GM18951 (cell line): Measurements from ENCODE around the gene GTPBP1.

Experiments
- POLR2A ChIP-seq: IDR thresholded peaks from 4 replicates; pipeline ENCODE4 v1.6.1; 2011; ENCODE audit warnings: mild to moderate bottlenecking; ENCODE audit not compliant: insufficient read length, insufficient read depth; ENCODE audit errors: extremely low read depth
- in situ Hi-C: fragments of 300-500 bp; cut with MboI; formaldehyde crosslinking; loops from one replicate; pipeline ENCODE4 v1.12.0; 2022; ENCODE audit warnings: low sequenced_read_pairs, mixed read lengths, inconsistent platforms; ENCODE audit not compliant: unreplicated experiment

The GTPBP1 gene

DNA sequence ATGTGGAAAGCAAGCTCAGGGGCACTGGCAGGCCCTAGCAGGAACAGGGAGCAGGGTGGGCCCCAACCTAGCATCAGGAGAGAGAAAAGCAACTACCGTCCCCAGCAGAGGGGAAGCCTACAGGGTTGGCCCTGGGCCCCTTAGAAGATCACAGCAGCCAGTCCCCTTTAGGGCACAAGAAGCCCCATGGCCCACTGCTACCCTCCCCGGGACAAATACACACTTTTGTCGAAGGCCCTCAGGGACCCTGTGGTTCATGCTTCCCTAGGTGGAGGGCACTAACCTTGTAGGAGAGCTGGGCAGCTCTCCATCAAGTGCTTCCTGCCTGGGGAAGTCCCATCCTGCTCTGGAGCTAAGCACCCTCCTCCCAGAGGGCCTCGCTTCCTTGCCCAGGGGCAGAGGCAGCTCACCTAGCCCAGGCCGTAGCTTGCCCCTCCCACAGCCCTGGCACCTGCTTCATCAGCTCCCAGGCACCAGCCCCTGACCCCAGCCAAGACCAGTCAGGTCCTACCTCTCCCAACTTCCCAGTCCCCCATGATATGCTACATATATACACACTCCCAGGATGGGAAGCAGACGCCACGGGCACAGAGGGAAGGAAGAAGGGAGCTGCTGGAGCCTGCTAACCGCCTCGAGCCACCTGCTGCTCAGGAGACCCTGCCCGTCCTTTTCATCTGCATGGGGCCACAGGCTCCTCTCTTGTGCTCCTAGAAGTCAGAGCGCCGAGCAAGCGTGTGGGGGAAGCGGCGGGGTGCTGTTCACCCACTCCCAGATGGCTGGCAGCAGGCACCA lies 29.9 kb downstream of the GTPBP1 start:
- TF ChIP-seq POLR2A = peak; percentile 2
- in situ Hi-C loops = no loop called here

- peak; percentile 29 for TF ChIP-seq POLR2A
- in situ Hi-C loops = no loop called here
Measured at GRCh38 chr22:38736257-38736570, 30.5 kb downstream of the GTPBP1 start.

- in situ Hi-C loops = no loop called here
- no peak for TF ChIP-seq POLR2A
Measured at GRCh38 chr22:38737302-38738060, 31.7 kb downstream of the GTPBP1 start.

DNA sequence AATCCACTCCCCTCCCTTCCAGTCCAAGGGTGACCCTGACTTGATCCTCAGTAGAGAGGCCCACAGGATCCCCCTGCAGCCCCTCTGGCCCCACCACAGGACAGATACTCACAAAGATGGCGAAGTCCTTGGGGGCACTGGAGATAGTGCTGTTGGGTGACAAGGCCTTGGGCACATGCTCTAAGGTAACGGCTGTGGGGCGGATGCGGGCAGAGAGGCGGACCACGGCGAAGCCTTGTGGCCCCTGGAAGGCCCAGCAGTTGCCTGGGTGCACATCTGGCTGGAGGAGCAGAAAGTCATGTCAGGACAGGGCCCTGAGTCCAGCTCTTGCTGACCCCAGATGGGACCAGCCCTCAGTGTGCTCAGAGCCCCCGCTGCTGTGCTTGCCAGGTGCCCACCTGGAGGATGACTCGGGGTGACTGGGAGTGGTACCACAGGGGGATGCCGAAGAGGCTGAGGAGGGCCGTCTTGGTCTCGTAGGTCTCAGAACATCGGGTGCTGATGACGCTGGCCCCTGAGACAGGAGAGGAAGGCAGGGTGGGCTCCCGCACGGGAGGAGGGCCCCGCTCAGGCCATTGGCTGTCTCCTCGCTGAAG lies 32.8 kb downstream of the GTPBP1 start:
- TF ChIP-seq POLR2A = no peak
- in situ Hi-C loops = no loop called here

GRCh38 chr22:38739300-38740055 lies 33.7 kb downstream of the GTPBP1 start:
- no peak for TF ChIP-seq POLR2A
- in situ Hi-C loops = no loop called here

DNA sequence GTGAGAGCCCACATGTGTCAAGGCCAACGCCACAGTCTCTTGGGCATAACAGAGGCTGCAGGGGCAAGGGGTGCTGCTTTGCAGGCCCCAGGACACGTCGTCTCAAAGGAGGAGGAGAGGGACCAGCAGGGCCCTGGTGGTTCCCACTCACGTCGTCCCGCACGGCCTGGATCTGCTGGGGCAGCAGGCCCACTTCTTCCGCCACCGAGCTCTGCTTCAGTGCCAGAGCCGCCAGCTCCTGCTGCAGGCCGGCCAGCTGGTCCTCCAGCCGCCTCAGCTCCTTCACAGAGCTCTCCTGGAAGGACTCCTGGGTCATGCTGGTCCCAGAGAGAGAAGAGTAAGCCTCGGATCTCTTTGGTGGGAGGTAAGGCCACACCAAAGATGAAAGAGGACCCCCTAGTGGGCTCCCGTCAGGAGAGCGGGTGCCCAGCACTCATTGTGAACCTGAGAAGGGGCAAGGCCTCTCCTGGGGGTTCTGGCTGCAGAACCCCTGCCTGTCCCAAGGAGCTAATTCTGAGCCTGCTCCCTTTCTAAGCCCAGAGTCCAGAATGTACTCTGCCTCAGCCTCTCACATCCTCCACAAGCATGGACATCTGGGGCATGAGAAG lies 34.5 kb downstream of the GTPBP1 start:
- no peak for TF ChIP-seq POLR2A
- in situ Hi-C loops = no loop called here

DNA sequence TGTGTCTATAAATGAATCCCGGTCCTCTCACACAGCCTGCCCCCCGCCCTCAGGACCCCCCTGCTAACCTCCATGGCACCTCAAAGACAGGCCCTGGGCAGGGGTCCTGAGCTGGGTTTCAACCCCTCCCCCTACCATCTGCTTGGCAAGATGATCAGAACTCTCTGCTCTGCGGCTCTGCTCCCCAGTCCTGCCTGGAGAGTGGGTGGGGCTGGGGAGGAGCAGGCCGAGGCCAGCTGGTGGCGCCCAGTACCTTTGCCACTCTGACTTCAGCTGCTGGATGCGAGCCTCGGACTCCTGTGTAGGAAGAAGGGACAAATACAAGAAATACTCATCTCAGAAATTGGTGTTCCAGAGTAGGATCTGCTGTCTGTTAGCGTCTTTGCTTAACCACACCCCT lies 35.0 kb downstream of the GTPBP1 start:
- peak; percentile 32 for TF ChIP-seq POLR2A
- in situ Hi-C loops = no loop called here

DNA sequence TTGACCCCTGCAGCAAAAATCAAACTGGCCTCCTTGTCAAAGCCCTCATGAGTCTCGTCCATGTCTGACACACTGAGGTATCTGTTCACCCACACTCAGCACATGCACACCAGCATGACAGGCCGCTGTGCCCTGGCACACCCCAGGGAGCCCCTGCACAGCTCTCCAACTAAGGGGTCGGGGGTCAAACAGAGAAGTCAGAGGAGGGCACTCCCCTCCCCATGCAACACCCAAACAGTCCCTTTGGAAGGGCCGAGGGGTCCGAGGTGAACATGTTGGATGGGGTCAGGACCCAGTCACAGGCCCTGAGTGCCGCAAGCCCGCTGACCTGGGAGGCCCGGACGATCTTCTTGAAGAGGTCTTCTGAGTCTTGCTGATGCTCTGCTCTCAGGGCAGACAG lies 35.4 kb downstream of the GTPBP1 start:
- no peak for TF ChIP-seq POLR2A
- in situ Hi-C loops = no loop called here

GRCh38 chr22:38741576-38741975 lies 35.8 kb downstream of the GTPBP1 start:
- in situ Hi-C loops = no loop called here
- TF ChIP-seq POLR2A = no peak

- no peak for TF ChIP-seq POLR2A
- in situ Hi-C loops = no loop called here
Measured at GRCh38 chr22:38742176-38742942, 36.6 kb downstream of the GTPBP1 start.

DNA sequence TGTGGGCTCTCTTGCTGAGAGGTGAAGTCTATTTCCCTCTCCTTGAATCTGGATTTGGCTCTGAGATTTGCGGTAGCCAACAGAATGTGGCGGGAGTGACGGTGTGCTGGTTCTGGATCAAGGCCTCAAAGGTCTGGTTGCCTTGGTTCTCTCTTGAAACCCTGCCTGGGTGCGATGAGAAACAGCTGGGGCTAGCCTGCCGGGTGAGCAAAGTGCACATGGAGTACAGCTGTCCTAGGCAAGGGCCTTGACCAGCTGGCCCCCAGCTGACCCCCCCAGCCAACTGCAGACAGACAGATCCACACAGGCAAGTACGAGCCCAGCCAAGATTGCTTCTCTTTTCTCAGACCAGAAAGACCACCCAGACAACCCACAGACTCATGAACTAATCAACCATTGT lies 39.2 kb downstream of the GTPBP1 start:
- in situ Hi-C loops = no loop called here
- TF ChIP-seq POLR2A = no peak
